ENCODE data around the gene VWA1.

Gene VWA1

DNA sequence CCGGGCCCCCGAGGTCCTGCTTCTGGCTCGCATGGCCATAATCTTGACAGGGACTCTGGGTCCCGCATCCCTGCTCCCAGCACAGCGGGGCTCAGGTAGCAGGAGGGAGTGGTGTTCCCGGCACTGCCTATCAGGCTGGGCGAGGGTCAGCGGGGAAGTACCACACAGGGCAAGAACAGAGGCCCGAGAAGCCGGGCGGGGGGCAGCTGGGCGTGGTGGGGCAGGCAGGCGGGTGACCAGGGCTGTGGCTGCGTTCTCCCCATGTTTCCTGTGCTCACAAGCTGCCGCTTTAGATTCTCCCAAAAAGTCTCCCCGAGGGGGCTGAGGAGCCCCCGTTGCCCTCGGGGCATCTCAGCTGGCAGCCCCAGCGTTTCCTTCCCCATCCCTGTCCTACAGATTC, 54.4 kb downstream of the VWA1 start:
- no peak overlapping the region for H3K4me3 Mint-ChIP-seq
- ATAC-seq (no peak), DNase-seq (no peak)
- peaks cover 0 to 6% of the 10 kb centered on the region in 2 donors for H3K9me3 Mint-ChIP-seq
- H3K4me1 Mint-ChIP-seq: no peaks in the 10 kb centered on the region
- H3K27ac Mint-ChIP-seq: peak overlapping the region in 1 of 2 donors; percentile 63
- H3K27me3 Mint-ChIP-seq: no peaks in the 10 kb centered on the region

- Mint-ChIP-seq H3K4me3 (no peak overlapping the region), H3K27me3 (no peaks in the 10 kb centered on the region), H3K27ac (no peak overlapping the region)
These were observed 55.2 kb downstream of the VWA1 start for GRCh38 chr1:1490633-1491230.

GRCh38 chr1:1491601-1492000, 56.1 kb downstream of the VWA1 start:
- Mint-ChIP-seq H3K27me3 (no peaks in the 10 kb centered on the region), H3K27ac (no peak overlapping the region), H3K4me1 (no peaks in the 10 kb centered on the region), H3K9me3 (peaks cover 0 to 6% of the 10 kb centered on the region in 2 donors), H3K4me3 (no peak overlapping the region)
- DNase-seq: no peak
- ATAC-seq: no peak

More at GRCh38 chr1:1490633-1491230, 55.2 kb downstream of the VWA1 start:
- H3K4me1 Mint-ChIP-seq: no peaks in the 10 kb centered on the region
- no peak for DNase-seq
- no peak for ATAC-seq
- peaks cover 0 to 6% of the 10 kb centered on the region in 2 donors for H3K9me3 Mint-ChIP-seq
